HG03442 (cell line): ENCODE measurements around the gene MRPL16.

Source experiments
- ATAC-seq: cut with Tn5 transposase; IDR thresholded peaks from one replicate; pipeline ENCODE4 v1.9.1; 2021; ENCODE audit warnings: mild to moderate bottlenecking, moderate library complexity; ENCODE audit not compliant: unreplicated experiment

MRPL16 gene

GRCh38 chr11:59776210-59777066 lies 34.1 kb downstream of the MRPL16 start:
- no peak for ATAC-seq

GRCh38 chr11:59773083-59773440 lies 37.5 kb downstream of the MRPL16 start:
- ATAC-seq: no peak

DNA sequence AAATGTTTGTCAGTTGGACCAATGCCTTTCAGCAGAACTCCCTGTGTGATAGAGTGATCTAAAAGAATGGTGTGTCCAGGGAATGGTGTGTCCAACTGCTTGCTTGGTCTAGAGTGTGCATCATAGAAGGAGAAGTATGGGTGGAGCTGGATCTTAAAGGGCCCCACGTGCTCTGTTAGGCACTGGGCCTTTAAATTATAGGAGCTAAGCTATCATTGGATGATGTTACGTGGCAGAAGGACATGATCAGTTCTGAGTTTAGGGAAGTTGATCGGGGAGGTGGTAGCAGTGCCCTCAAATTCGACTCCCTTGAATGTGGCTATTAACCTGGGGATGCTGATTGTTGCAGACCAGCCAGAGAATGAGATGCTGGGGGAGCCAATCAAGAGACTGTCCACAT lies 39.0 kb downstream of the MRPL16 start:
- ATAC-seq: no peak

- no peak for ATAC-seq
These were observed 39.7 kb downstream of the MRPL16 start for GRCh38 chr11:59770869-59771268.

- no peak for ATAC-seq
These were observed 40.3 kb downstream of the MRPL16 start for GRCh38 chr11:59770319-59770718.

- ATAC-seq: no peak
These were observed 40.8 kb downstream of the MRPL16 start for GRCh38 chr11:59769828-59770227.

GRCh38 chr11:59769111-59769510 lies 41.5 kb downstream of the MRPL16 start:
- ATAC-seq: no peak

- ATAC-seq: no peak
These were observed 43.4 kb downstream of the MRPL16 start for GRCh38 chr11:59767225-59767611.

- no peak for ATAC-seq
These were observed 43.9 kb downstream of the MRPL16 start for GRCh38 chr11:59766542-59767224.

GRCh38 chr11:59765068-59765735 lies 45.4 kb downstream of the MRPL16 start:
- no peak for ATAC-seq

- no peak for ATAC-seq
These were observed 48.6 kb downstream of the MRPL16 start for GRCh38 chr11:59761993-59762392.

DNA sequence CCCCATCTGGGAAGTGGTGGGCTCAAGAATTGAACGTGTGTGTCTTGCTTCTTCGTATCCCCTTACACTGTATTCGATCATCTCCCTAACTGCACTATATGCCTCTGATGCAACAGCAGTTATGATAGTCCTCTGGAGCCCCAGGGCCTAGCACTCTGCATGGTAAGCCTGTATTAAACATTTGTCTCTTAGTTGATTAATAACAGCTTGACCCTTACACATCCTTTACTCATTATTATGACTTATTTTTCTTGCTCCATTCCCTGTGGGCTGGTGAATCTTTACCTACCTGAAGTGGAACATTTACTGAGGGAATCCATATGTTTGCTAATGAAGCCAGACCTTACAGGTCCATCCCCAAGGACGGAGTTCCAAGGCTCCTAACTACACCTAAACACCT lies 49.8 kb downstream of the MRPL16 start:
- ATAC-seq: no peak

- ATAC-seq: no peak
These were observed 50.7 kb downstream of the MRPL16 start for GRCh38 chr11:59759900-59760299.

GRCh38 chr11:59758401-59759037 lies 52.1 kb downstream of the MRPL16 start:
- ATAC-seq: no peak

DNA sequence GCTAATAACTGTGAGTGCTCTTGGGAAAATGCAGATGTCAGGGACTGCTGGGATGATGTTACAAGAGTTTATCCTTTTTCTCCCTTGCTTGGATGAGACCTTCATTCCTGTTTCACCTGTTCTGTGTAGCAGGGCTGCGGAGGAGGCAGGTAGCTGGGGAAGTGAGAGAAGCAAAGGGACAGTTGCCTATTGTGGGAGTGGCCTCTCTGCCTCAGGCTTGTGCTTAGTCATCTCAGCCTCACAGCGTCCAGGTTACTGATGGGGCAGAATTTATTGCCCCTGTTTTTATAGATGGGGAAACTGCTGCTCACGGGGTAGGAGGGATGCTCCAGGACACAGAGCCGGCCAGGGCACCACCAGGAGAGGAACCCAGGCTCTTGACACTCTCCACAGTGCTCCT lies 53.7 kb downstream of the MRPL16 start:
- no peak for ATAC-seq

DNA sequence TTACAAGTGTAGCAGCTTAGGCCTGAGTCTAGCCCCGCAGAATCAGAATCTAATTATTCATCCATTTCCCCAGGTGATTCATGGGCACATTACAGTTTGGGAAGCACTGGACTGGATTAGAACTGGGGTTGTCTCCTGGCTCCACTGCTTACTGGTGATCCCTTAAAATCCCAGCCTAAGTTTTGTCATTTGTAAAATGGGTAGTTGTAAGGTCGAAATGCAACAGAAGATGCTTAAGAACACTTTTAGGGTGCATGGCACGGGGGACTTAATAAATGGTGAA lies 54.1 kb downstream of the MRPL16 start:
- ATAC-seq: no peak
